Esophagus muscularis mucosa (tissue), 4 donors: ENCODE results near the gene RPL28. TPM values are rescaled to one million over a fixed set of nuclear protein-coding genes. Genes with fewer than 3 reads are reported as not detected.

Source experiments
- DNase-seq: peaks from one replicate; pipeline ENCODE4 v3.0.0-alpha.2; 2017; ENCODE audit errors: extremely low spot score
- H3K27ac ChIP-seq, 4 donors: fragments of 200-600 bp; sonication (generic); replicated peaks in 1 of 4; 1 replicate in 3 of 4; 2 replicates in 1 of 4; pipeline ENCODE4 v1.5.1; 2016 to 2019; ENCODE audit warnings: mild to moderate bottlenecking in 1 of 4
- H3K27me3 ChIP-seq, 4 donors: fragments of 200-600 bp; sonication (generic); one replicate each; pipeline versions ENCODE4 v1.5.1 to v1.6.0; 2016 to 2019
- H3K36me3 ChIP-seq, 4 donors: fragments of 200-600 bp; sonication (generic); one replicate each; pipeline ENCODE4 v1.5.1; 2016 to 2019
- H3K4me1 ChIP-seq, 4 donors: fragments of 200-600 bp; sonication (generic); one replicate each; pipeline ENCODE4 v1.5.1; 2016 to 2019
- H3K4me3 ChIP-seq, 4 donors: fragments of 200-600 bp; sonication (generic); 1 replicate in 2 of 4; 2 replicates in 2 of 4; pipeline ENCODE4 v1.5.1; 2016 to 2019; ENCODE audit warnings: mild to moderate bottlenecking in 4 of 4, moderate library complexity in 1 of 4
- H3K9me3 ChIP-seq, 4 donors: fragments of 200-600 bp; sonication (generic); 1 replicate in 3 of 4; 2 replicates in 1 of 4; pipeline ENCODE4 v1.5.1; 2016 to 2019
- CTCF ChIP-seq, 3 experiments: fragments of 200-600 bp in 2 of 3; fragments of 450-650 bp in 1 of 3; sonication (generic) in 2 of 3; IDR thresholded peaks; one replicate each; pipeline ENCODE4 v1.5.1; 2017 to 2019; ENCODE audit warnings: antibody characterized with exemption in 3 of 3, mild to moderate bottlenecking in 2 of 3, moderate library complexity in 1 of 3
- EP300 ChIP-seq: sonication (generic); formaldehyde crosslinking; IDR thresholded peaks from one replicate; pipeline ENCODE4 v1.6.1; 2017; ENCODE audit warnings: antibody characterized with exemption
- POLR2A ChIP-seq: fragments of 450-650 bp; IDR thresholded peaks from one replicate; pipeline ENCODE4 v1.6.1; 2017; ENCODE audit warnings: antibody characterized with exemption, moderate library complexity, mild to moderate bottlenecking, low read depth
- POLR2AphosphoS5 ChIP-seq, 2 donors: sonication (generic); formaldehyde crosslinking; IDR thresholded peaks; one replicate each; pipeline ENCODE4 v1.6.1; 2017; ENCODE audit warnings: antibody characterized with exemption in 2 of 2
- WGBS: methylation state at CpG from one replicate; pipeline ENCODE4 v1.1.5; 2018; 5-methylcytosine and 5-hydroxymethylcytosine counted together
- intact Hi-C: fragments of 100-400 bp; cut with DNase I; formaldehyde crosslinking; loops from one replicate; pipeline ENCODE4 v1.15.1; 2023
- total RNA-seq, 4 donors: library from RNA; depleted of rRNA; stranded (reverse); fragments of >200 nt; gene quantifications; one replicate each; pipeline versions ENCODE4 v1.1.0 to v1.2.1, GENCODE V29; 2016

Gene RPL28
- total RNA-seq, 4 donors from 2014 or later: 263 to 419 (median 369) TPM

- H3K4me3 ChIP-seq: no peak overlapping the region
- 8% methylated on average over 20 of the region's 39 CpGs for WGBS
- H3K27ac ChIP-seq: no peak overlapping the region
- DNase-seq: no peak
- intact Hi-C loops: no loop called here
- no peak for TF ChIP-seq EP300
- TF ChIP-seq POLR2A: no peak
- TF ChIP-seq CTCF (IDR thresholded peaks at IDR 0.05): no peak
- TF ChIP-seq POLR2AphosphoS5 (IDR thresholded peaks at IDR 0.05): no peak
- H3K4me1 ChIP-seq: peaks cover 10 to 40% (median 31%) of the 10 kb centered on the region in 4 donors
- H3K9me3 ChIP-seq: no peaks in the 10 kb centered on the region
- peaks cover 5 to 100% (median 75%) of the 10 kb centered on the region in 4 donors for H3K27me3 ChIP-seq
- H3K36me3 ChIP-seq: no peaks in the 10 kb centered on the region
Observed at GRCh38 chr19:55440411-55441105, 54.8 kb downstream of the RPL28 start.

- H3K9me3 ChIP-seq: no peaks in the 10 kb centered on the region
- DNase-seq: no peak
- H3K4me1 ChIP-seq: peaks cover 10 to 40% (median 31%) of the 10 kb centered on the region in 4 donors
- H3K4me3 ChIP-seq: no peak overlapping the region
- no peaks in the 10 kb centered on the region for H3K36me3 ChIP-seq
- no peak for TF ChIP-seq POLR2A
- intact Hi-C loops: no loop called here
- H3K27me3 ChIP-seq: peaks cover 5 to 99% (median 77%) of the 10 kb centered on the region in 4 donors
- no peak overlapping the region for H3K27ac ChIP-seq
- WGBS: 4% methylated on average over 21 of the region's 21 CpGs
Observed at GRCh38 chr19:55441319-55441691, 55.6 kb downstream of the RPL28 start.

GRCh38 chr19:55441692-55442321, 56.1 kb downstream of the RPL28 start:
- no peak for DNase-seq
- no peak for TF ChIP-seq EP300
- TF ChIP-seq POLR2A: no peak
- TF ChIP-seq POLR2AphosphoS5 (IDR thresholded peaks at IDR 0.05): no peak
- TF ChIP-seq CTCF (IDR thresholded peaks at IDR 0.05): no peak
- Histone ChIP-seq H3K9me3 (no peaks in the 10 kb centered on the region), H3K36me3 (no peaks in the 10 kb centered on the region), H3K4me3 (no peak overlapping the region), H3K27ac (no peak overlapping the region), H3K4me1 (peaks cover 10 to 40% (median 31%) of the 10 kb centered on the region in 4 donors), H3K27me3 (peaks cover 5 to 98% (median 77%) of the 10 kb centered on the region in 4 donors)
- 5% methylated on average over 16 of the region's 39 CpGs for WGBS
- intact Hi-C loops: no loop called here

- Histone ChIP-seq H3K4me3 (no peak overlapping the region), H3K27me3 (peaks cover 5 to 98% (median 76%) of the 10 kb centered on the region in 4 donors), H3K9me3 (no peaks in the 10 kb centered on the region), H3K27ac (no peak overlapping the region), H3K36me3 (no peaks in the 10 kb centered on the region), H3K4me1 (peaks cover 10 to 38% (median 29%) of the 10 kb centered on the region in 4 donors)
- TF ChIP-seq POLR2A (no peak), EP300 (no peak), POLR2AphosphoS5 (IDR thresholded peaks at IDR 0.05) (no peak), CTCF (IDR thresholded peaks at IDR 0.05) (no peak)
- intact Hi-C loops: no loop called here
- no peak for DNase-seq
- WGBS: under 1% methylated on average over 24 of the region's 72 CpGs
Observed at GRCh38 chr19:55442372-55442961, 56.7 kb downstream of the RPL28 start.
